KG1 (cell line): ENCODE results near the gene SRPK2.
"Not testable (repeated sequence)": the region's sequence is repeated elsewhere in the genome, so short reads cannot be mapped to it uniquely, and the experiment has no call there.

Source experiments
- DNase-seq: peaks from one replicate; lab custom pipeline; 2025; lab: John Stamatoyannopoulos, UW

SRPK2 gene

DNA sequence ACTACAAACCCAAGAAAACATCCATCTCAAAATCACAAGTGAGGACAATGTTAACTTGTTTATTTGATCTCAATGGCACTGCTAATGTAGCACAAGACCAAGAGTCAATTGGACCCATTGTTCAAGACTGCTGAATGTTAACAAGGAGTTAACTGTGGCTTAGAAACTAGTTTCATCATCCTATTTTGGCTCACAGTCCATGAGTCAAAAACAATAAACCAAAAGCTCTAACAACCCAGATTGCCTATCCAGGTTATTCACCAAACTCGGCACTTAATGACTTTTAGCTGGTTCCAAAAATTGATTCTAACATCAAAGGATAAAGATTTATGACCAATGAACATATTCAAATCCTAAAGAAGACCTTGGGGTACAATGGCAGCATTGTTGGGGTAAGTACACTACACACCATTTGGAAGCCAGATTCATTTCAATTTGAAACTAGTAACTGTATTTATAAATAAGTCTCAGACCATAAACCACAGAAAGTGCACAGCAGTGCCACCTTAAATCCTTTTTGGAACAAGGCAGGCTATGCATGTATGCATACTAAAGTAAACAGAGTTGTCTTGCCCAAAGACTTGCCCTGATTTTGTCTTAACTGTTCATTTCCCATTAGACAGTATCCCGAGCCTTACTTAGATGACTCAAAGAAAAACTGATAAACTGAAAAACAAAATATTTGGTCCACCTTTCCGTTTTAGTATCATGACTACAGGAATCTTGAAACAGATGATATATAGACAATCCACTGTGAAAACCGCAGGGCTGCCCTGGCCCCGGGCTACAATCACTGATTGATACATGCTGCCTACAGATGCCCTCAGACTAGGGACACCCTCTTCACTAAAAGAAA is 84.5 kb downstream of the SRPK2 start:
- no peak for DNase-seq

GRCh38 chr7:105300587-105300986 is 88.1 kb downstream of the SRPK2 start:
- not testable (repeated sequence) for DNase-seq

DNA sequence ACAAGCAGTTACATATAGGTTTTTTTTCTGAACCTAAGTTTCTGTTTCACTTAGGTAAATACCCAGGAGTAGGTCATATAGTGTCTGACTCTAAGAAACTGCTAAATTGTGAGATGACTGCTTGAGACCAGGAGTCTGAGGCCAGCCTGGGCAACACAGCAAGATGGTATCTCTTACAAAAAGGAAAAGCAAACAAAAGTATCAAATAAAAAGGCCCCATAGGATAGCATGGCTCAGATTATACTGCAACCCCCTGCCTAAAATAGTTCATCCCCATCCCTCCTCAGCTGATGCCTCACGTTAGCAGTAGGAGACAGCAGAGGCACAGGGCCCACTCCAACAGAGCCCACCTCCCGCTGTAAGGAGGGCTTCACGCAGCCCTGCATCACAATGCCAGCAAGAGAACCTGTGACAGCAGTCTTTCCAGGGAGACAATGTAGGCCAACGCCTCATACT is 90.3 kb downstream of the SRPK2 start:
- DNase-seq, result no peak

DNA sequence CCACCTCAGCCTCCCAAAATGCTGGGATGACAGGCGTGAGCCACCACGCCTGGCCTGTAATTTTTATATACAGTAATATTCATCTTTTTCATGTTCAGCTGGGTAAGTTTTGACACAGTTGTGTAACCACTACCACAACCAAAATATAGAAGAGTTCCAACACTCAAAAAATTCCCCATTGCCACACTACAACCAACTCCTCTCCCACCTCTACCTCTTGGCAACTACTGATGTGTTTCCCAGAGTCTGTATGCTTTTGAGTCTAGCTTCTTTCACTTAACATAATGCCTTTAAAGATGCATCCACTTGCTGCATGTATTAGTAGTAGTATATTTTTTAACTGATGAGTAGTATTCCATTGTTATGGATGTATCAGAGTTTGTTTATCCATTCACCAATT is 90.7 kb downstream of the SRPK2 start:
- DNase-seq, result no peak

- DNase-seq, result no peak
Observed at GRCh38 chr7:105297309-105297708, 91.4 kb downstream of the SRPK2 start.

GRCh38 chr7:105296491-105296890 is 92.2 kb downstream of the SRPK2 start:
- no peak for DNase-seq

DNA sequence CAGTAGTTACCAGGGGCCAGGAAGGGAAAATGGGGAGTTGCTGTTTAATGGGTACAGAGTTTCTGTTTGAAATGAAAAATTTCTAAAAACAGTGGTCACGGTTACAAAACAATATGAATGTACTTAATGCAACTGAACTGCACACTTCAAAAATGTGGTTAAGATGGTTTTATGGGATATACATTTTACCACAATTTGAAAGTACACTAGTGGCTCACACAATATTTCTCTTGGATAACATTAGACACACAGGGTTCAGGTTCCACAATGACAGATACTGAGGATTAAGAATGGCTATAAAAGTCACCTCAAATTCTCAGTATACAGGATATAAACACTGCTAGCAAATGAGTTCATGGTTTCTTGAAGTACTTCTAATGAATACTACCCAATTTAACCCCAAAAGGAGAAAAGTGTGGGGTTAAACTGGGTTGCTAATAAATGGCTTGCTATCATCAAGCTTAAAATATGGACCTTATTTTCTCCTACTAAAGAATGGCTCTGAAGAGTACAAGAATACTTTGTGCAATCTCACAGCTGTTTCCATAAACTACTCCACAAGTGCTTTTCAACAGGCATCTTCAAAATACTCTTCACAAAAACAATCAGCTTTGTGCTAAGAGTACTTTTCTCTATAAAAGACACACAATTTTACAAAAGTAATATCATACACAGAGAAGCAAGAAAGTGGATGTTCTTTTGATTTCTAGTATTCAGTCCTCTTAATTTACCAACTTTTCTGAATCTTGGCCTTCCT is 92.9 kb downstream of the SRPK2 start:
- no peak for DNase-seq

DNA sequence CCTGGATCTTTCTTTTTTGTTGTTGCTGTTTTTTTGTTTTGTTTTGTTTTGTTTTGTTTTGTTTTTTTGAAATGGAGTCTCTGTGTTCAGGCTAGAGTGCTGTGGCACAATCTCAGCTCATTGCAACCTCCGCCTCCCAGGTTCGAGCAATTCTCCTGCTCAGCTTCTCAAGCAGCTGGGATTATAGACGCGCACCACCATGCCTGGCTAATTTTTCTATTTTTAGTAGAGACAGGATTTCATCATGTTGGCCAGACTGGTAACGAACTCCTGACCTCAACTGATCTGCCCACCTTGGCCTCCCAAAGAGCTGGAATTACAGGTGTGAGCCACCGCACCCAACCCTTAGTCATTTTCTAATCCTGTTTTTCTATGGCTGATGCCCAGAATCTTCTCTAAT is 94.2 kb downstream of the SRPK2 start:
- not testable (repeated sequence) for DNase-seq

DNA sequence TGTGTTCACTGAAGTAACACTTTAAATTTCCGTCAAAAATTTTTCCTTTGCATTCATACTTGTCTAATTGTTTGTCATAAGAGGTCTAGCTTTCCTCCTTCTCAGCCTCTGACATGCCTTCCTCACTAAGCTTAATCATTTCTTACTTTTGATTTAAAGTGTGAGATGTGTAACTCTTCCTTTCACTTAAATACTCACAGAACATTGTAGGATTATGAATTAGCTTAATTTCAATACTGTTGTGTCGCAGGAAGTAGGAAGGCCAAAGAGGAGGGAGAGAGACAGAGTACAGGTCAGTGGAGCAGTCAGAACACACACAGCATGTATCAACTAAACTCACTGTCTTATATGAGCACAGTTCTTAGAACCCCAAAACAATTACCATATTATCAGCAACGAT is 99.0 kb downstream of the SRPK2 start:
- DNase-seq, result no peak

- no peak for DNase-seq
Observed at GRCh38 chr7:105286441-105286840, 102.3 kb downstream of the SRPK2 start.

GRCh38 chr7:105285118-105285874 is 103.4 kb downstream of the SRPK2 start:
- DNase-seq, result no peak

- no peak for DNase-seq
Observed at GRCh38 chr7:105284014-105284413, 104.7 kb downstream of the SRPK2 start.

DNA sequence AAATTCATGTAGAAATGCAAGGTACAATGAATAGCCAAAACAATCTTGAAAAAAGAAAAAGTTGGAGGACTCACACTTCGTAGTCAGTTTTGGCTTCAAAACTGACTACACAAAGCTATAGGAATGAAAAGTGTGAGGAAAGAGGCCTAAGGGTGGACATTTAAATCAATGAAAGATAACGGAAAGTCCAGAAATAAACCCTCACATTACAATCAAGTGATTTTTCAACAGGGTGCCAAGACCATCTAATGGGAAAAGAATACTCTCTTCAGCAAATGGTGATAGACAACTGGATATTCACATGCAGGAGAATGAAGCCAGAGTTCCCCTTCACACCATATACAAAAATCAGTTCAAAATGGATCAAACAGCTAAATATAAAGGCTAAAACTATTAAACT is 106.8 kb downstream of the SRPK2 start:
- no peak for DNase-seq

- DNase-seq, result no peak
Observed at GRCh38 chr7:105279688-105280007, 109.1 kb downstream of the SRPK2 start.

GRCh38 chr7:105278973-105279687 is 109.6 kb downstream of the SRPK2 start:
- no peak for DNase-seq

DNA sequence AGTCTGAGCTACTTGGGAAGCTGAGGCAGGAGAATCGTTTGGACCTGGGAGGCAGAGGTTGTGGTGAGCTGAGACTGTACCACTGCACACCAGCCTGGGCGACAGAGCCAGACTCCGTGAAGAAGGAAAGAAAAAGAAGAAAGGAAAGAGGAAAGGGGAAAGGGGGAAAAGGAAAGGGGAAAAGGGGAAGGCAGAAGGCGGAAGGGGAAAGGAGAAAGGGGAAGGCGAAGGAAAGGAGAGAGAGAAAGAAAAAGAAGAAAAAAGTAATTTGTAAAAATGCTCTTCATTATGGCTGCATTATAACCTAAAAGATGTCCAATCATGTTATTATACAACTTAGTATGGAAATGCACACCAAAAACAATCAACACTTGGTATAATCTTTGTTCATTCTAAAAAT is 110.2 kb downstream of the SRPK2 start:
- no peak for DNase-seq

- no peak for DNase-seq
Observed at GRCh38 chr7:105277341-105277740, 111.4 kb downstream of the SRPK2 start.

DNA sequence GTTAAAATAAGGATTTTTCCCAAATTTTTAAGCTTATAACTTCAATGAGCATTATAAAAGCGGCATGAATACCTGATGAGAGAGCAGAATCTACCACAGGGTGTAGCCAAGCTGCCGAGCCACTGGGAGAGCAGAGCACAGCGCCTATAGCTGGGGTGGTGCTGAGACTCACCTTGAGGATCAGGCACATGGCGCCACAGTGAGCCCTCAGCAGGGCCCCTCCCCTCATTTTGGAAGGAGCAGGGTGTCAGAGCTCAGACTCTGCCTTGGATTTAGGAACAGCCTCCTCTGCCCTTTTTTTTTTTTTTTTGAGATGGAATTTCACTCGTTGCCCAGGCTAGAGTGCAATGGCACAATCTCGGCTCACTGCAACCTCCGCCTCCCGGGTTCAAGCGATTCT is 118.6 kb downstream of the SRPK2 start:
- no peak for DNase-seq

- no peak for DNase-seq
Observed at GRCh38 chr7:105269397-105269796, 119.3 kb downstream of the SRPK2 start.

DNA sequence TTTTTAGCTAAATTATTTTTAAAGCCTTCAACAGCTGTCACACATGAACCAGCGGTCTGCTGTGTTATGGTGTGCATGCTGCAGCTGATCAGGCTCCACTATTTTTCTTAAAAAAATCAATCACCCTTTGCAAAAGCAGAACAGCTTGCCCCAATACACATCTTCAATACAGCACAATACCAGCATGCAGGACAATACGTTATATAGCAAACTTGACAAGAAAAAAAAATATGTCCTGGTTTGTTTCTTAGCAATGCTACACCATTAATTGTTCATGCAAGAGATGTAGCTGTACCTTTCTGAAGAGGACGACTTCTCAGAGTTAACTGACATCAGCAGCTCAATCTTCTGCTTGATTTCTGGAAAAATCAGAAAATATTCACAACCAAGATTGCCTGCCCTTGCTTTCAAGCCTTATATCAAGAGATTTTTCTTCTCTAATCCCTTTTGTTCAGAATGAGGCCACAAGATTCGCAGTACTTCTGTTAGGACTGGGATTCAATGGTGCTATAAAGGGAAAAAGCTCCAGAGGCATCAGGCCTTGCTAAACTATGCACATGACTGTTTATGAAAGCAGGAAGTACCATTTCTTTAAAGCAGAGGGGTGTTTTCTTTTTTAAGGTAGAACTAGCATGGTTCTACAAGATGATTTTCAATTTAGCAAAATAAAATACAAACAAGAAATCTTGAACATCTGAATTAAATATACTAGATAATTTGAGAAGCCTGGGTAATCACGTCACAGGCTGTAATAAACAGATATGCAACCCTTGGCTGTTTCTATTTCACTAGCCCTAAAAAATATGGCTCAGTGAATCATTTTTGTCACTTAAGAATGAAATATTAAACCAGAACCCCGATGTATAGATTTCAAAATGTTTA is 120.0 kb downstream of the SRPK2 start:
- DNase-seq, result no peak

DNA sequence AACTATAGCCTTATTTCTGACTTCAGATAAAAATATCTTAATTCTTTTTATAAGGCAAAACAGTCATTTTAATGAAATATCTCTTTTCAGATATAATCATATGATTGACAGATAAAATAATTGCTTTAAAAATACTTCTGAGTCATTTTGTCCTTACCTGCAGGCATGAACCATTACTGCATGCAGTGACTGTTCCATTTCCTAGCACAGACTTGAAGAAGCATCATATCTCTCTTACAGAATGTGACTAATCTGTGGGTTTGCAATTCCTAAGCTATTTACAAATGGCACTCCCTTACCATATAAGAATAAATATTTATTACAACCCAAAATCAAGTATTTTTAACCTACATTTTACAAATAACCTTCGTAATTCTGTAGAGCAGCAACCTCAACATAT is 120.7 kb downstream of the SRPK2 start:
- DNase-seq, result no peak
